Ovary (tissue), 3 donors: ENCODE data around the gene MEGF6.

Experiments
- CTCF ChIP-seq, 3 donors: fragments of 450-650 bp in 2 of 3; fragments of 200-600 bp in 1 of 3; IDR thresholded peaks; one replicate each; pipeline versions ENCODE4 v1.5.1 to v1.8.0; 2016 to 2022; ENCODE audit warnings: antibody characterized with exemption in 3 of 3, mild to moderate bottlenecking in 1 of 3
- EP300 ChIP-seq: sonication (generic); formaldehyde crosslinking; IDR thresholded peaks from one replicate; pipeline ENCODE4 v1.6.1; 2017; ENCODE audit warnings: antibody characterized with exemption
- donor health status: DM: no; HTN: no; CAD: no.

GRCh38 chr1:3471356-3472087 is 139.8 kb downstream of the MEGF6 start:
- peak in 1 of 3 donors; percentile 9 for TF ChIP-seq CTCF (IDR thresholded peaks at IDR 0.05)
- no peak for TF ChIP-seq EP300
